Measurements from ENCODE around the gene EML1. TPM values are rescaled to one million over a fixed set of nuclear protein-coding genes. Genes with fewer than 3 reads are reported as not detected.
A peak's percentile ranks its signal among the peaks of the same experiment; 100 is the strongest.

The EML1 gene
- total RNA-seq, 1 experiment from 2014 or later: 12.0 TPM

- no peak for ATAC-seq
- no peaks in the 10 kb centered on the region for H4K20me1 ChIP-seq (ENCODE audit: low read length)
- DNase-seq: no peak
- no peak overlapping the region for H3K4me3 ChIP-seq (ENCODE audit: low read length)
- no peak overlapping the region for H3K4me2 ChIP-seq (ENCODE audit: low read length)
- POLR2A ChIA-PET (ENCODE audit: unreplicated experiment): no interaction called here
- H2AFZ ChIP-seq (ENCODE audit: low read length): no peak overlapping the region
- H3K27ac ChIP-seq (ENCODE audit: low read length): no peak overlapping the region
- H3K9me3 ChIP-seq (ENCODE audit: low read length): no peaks in the 10 kb centered on the region
- no peaks in the 10 kb centered on the region for H3K79me2 ChIP-seq (ENCODE audit: low read length)
- no peaks in the 10 kb centered on the region for H3K9me2 ChIP-seq (replicated peaks; ENCODE audit: low read length)
- H3K9ac ChIP-seq (ENCODE audit: low read length): no peak overlapping the region
- no peaks in the 10 kb centered on the region for H3F3A ChIP-seq (ENCODE audit: low read length, unreplicated experiment)
- TF ChIP-seq EZH2 (IDR thresholded peaks at IDR 0.05; ENCODE audit: low read length, unreplicated experiment) (no peak), EZH2phosphoT487 (IDR thresholded peaks at IDR 0.05; ENCODE audit: borderline replicate concordance, low read length) (no peak)
- TF ChIP-seq, protein P1, sequence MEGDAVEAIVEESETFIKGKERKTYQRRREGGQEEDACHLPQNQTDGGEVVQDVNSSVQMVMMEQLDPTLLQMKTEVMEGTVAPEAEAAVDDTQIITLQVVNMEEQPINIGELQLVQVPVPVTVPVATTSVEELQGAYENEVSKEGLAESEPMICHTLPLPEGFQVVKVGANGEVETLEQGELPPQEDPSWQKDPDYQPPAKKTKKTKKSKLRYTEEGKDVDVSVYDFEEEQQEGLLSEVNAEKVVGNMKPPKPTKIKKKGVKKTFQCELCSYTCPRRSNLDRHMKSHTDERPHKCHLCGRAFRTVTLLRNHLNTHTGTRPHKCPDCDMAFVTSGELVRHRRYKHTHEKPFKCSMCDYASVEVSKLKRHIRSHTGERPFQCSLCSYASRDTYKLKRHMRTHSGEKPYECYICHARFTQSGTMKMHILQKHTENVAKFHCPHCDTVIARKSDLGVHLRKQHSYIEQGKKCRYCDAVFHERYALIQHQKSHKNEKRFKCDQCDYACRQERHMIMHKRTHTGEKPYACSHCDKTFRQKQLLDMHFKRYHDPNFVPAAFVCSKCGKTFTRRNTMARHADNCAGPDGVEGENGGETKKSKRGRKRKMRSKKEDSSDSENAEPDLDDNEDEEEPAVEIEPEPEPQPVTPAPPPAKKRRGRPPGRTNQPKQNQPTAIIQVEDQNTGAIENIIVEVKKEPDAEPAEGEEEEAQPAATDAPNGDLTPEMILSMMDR (conservative IDR thresholded peaks at IDR 0.05; ENCODE audit: low read depth, low read length): no peak
- H3K36me3 ChIP-seq (ENCODE audit: low read depth, low read length): no peaks in the 10 kb centered on the region
- intact Hi-C loops (cut with micrococcal nuclease): no loop called here
- no peaks in the 10 kb centered on the region for H3K27me3 ChIP-seq (ENCODE audit: low read length)
- no TSS peak for BruUV-seq (replicated peaks)
- H3K4me1 ChIP-seq (ENCODE audit: insufficient read depth, low read length): peaks cover 18% of the 10 kb centered on the region
- CTCF ChIA-PET: no interaction called here
These were observed 24.1 kb upstream of the EML1 start for GRCh38 chr14:99769123-99769522.

DNA sequence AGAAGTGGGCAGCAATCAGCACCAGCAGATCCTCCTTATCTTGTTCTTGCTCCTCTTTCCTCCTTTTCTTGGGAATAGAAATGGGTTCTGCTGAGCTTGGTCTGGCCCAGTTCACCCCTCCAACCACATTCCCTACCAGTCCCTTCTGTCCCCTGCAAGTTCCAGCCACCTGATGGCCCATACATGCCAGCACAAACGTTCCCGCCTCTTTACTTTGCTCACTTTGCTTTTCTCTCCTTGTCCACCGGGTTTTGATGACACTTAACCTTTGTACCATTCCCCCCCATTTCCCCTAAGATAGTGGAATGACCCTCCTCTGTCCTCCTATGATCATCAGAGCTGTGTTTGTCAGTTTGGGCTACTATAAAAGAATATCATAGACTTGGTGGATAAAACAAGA lies 23.4 kb upstream of the EML1 start:
- Histone ChIP-seq H2AFZ (ENCODE audit: low read length) (no peak overlapping the region), H3K4me2 (ENCODE audit: low read length) (no peak overlapping the region), H3K27me3 (ENCODE audit: low read length) (no peaks in the 10 kb centered on the region), H3F3A (ENCODE audit: low read length, unreplicated experiment) (no peaks in the 10 kb centered on the region), H3K27ac (ENCODE audit: low read length) (no peak overlapping the region), H3K36me3 (ENCODE audit: low read depth, low read length) (no peaks in the 10 kb centered on the region), H3K4me1 (ENCODE audit: insufficient read depth, low read length) (peaks cover 18% of the 10 kb centered on the region), H3K9me3 (ENCODE audit: low read length) (no peaks in the 10 kb centered on the region), H3K9ac (ENCODE audit: low read length) (no peak overlapping the region), H3K79me2 (ENCODE audit: low read length) (no peaks in the 10 kb centered on the region), H4K20me1 (ENCODE audit: low read length) (no peaks in the 10 kb centered on the region), H3K9me2 (replicated peaks; ENCODE audit: low read length) (no peaks in the 10 kb centered on the region), H3K4me3 (ENCODE audit: low read length) (no peak overlapping the region)
- ChIA-PET CTCF (no interaction called here), POLR2A (ENCODE audit: unreplicated experiment) (no interaction called here)
- no TSS peak for BruUV-seq (replicated peaks)
- intact Hi-C loops (cut with micrococcal nuclease): no loop called here
- no peak for ATAC-seq
- TF ChIP-seq EZH2phosphoT487 (IDR thresholded peaks at IDR 0.05; ENCODE audit: borderline replicate concordance, low read length) (no peak), EZH2 (IDR thresholded peaks at IDR 0.05; ENCODE audit: low read length, unreplicated experiment) (no peak)
- TF ChIP-seq, protein P1 (conservative IDR thresholded peaks at IDR 0.05; ENCODE audit: low read depth, low read length): no peak
- no peak for DNase-seq

- no peaks in the 10 kb centered on the region for H3K36me3 ChIP-seq (ENCODE audit: low read depth, low read length)
- no peaks in the 10 kb centered on the region for H4K20me1 ChIP-seq (ENCODE audit: low read length)
- CTCF ChIA-PET: no interaction called here
- peak; percentile 63 for DNase-seq
- H2AFZ ChIP-seq (ENCODE audit: low read length): no peak overlapping the region
- H3K9ac ChIP-seq (ENCODE audit: low read length): no peak overlapping the region
- intact Hi-C loops (cut with micrococcal nuclease): no loop called here
- peak; percentile 49 for ATAC-seq
- no peak overlapping the region for H3K27ac ChIP-seq (ENCODE audit: low read length)
- H3K9me3 ChIP-seq (ENCODE audit: low read length): no peaks in the 10 kb centered on the region
- no peaks in the 10 kb centered on the region for H3K27me3 ChIP-seq (ENCODE audit: low read length)
- POLR2A ChIA-PET (ENCODE audit: unreplicated experiment): interaction anchor here (0.7 kb wide), 1 partner anchor 14 kb away, joined by 6 read pairs; no protein-coding TSS in a partner anchor
- no peak overlapping the region for H3K4me3 ChIP-seq (ENCODE audit: low read length)
- no peaks in the 10 kb centered on the region for H3K9me2 ChIP-seq (replicated peaks; ENCODE audit: low read length)
- H3K79me2 ChIP-seq (ENCODE audit: low read length): no peaks in the 10 kb centered on the region
- H3F3A ChIP-seq (ENCODE audit: low read length, unreplicated experiment): no peaks in the 10 kb centered on the region
- H3K4me2 ChIP-seq (ENCODE audit: low read length): peak overlapping the region; percentile 23
- H3K4me1 ChIP-seq (ENCODE audit: insufficient read depth, low read length): peaks cover 27% of the 10 kb centered on the region
- no TSS peak for BruUV-seq (replicated peaks)
- TF ChIP-seq, protein P1 (conservative IDR thresholded peaks at IDR 0.05; ENCODE audit: low read depth, low read length): no peak
- no peak for TF ChIP-seq EZH2 (IDR thresholded peaks at IDR 0.05; ENCODE audit: low read length, unreplicated experiment)
- TF ChIP-seq EZH2phosphoT487 (IDR thresholded peaks at IDR 0.05; ENCODE audit: borderline replicate concordance, low read length): no peak
These were observed 20.6 kb upstream of the EML1 start for GRCh38 chr14:99772371-99773283.

Data from PC-3 (cell line).